MM.1S (cell line): Measurements from ENCODE around the gene FGF3.

ENCODE experiments used
- DNase-seq: peaks from one replicate; pipeline ENCODE4 v3.0.0-alpha.2; 2015
- H2AFZ ChIP-seq: fragments of 300-600 bp; sonication (generic); 2 replicates; pipeline ENCODE4 v1.6.0; 2016; ENCODE audit warnings: antibody characterized with exemption, low read length
- H3F3A ChIP-seq: fragments of 300-600 bp; sonication (generic); 2 replicates; pipeline ENCODE4 v1.6.1; 2016; ENCODE audit warnings: mild to moderate bottlenecking, antibody characterized with exemption, low read length, moderate library complexity, mixed read lengths; ENCODE audit not compliant: insufficient read depth
- H3K27ac ChIP-seq: fragments of 300-600 bp; sonication (generic); 2 replicates; pipeline ENCODE4 v1.5.1; 2016; ENCODE audit warnings: mild to moderate bottlenecking, low read length
- H3K27me3 ChIP-seq: fragments of 300-600 bp; sonication (generic); replicated peaks from 2 replicates; pipeline ENCODE4 v1.6.0; 2016; ENCODE audit warnings: low read length; ENCODE audit not compliant: insufficient read depth
- H3K36me3 ChIP-seq: fragments of 300-600 bp; sonication (generic); replicated peaks from 2 replicates; pipeline ENCODE4 v1.6.1; 2016; ENCODE audit warnings: mild to moderate bottlenecking, low read length, mixed read lengths; ENCODE audit not compliant: insufficient read depth
- H3K4me1 ChIP-seq: fragments of 300-600 bp; sonication (generic); 2 replicates; pipeline ENCODE4 v1.6.1; 2016; ENCODE audit warnings: low read length, mixed read lengths
- H3K4me2 ChIP-seq: fragments of 300-600 bp; sonication (generic); 2 replicates; pipeline ENCODE4 v1.6.0; 2016; ENCODE audit warnings: low read depth, low read length
- H3K4me3 ChIP-seq: fragments of 300-600 bp; sonication (generic); 2 replicates; pipeline ENCODE4 v1.5.1; 2016; ENCODE audit warnings: low read length, mixed read lengths
- H3K79me2 ChIP-seq: fragments of 300-600 bp; sonication (generic); 2 replicates; pipeline ENCODE4 v1.6.1; 2016; ENCODE audit warnings: mixed run types, low read length, mixed read lengths
- H3K9ac ChIP-seq: fragments of 300-600 bp; sonication (generic); 2 replicates; pipeline ENCODE4 v1.6.1; 2016; ENCODE audit warnings: low read length, mixed read lengths
- H3K9me2 ChIP-seq: fragments of 300-600 bp; sonication (generic); replicated peaks from 2 replicates; pipeline ENCODE4 v1.6.1; 2016; ENCODE audit warnings: mild to moderate bottlenecking, low read length, mixed read lengths; ENCODE audit not compliant: insufficient read depth
- H3K9me3 ChIP-seq: fragments of 300-600 bp; sonication (generic); replicated peaks from 2 replicates; pipeline ENCODE4 v1.6.1; 2016; ENCODE audit warnings: mild to moderate bottlenecking, low read length, mixed read lengths; ENCODE audit not compliant: insufficient read depth
- H4K20me1 ChIP-seq: fragments of 300-600 bp; sonication (generic); 2 replicates; pipeline ENCODE4 v1.6.1; 2016; ENCODE audit warnings: mild to moderate bottlenecking, low read length, moderate library complexity, mixed read lengths; ENCODE audit not compliant: insufficient read depth
- EZH2 ChIP-seq: fragments of 300-600 bp; sonication (generic); optimal IDR thresholded peaks from 2 replicates; pipeline ENCODE3; 2017; ENCODE audit warnings: low read depth, mild to moderate bottlenecking, antibody characterized with exemption, low read length, mixed read lengths
- EZH2phosphoT487 ChIP-seq: fragments of 300-600 bp; sonication (generic); IDR thresholded peaks from 2 replicates; pipeline ENCODE4 v1.6.1; 2018; ENCODE audit warnings: antibody characterized with exemption, low read length
- TF ChIP-seq, protein P1 (sequence below): fragments of 300-600 bp; sonication (generic); IDR thresholded peaks from 2 replicates; pipeline ENCODE4 v1.5.1; 2016; ENCODE audit warnings: antibody characterized with exemption, low read length, mixed read lengths

The FGF3 gene

DNA sequence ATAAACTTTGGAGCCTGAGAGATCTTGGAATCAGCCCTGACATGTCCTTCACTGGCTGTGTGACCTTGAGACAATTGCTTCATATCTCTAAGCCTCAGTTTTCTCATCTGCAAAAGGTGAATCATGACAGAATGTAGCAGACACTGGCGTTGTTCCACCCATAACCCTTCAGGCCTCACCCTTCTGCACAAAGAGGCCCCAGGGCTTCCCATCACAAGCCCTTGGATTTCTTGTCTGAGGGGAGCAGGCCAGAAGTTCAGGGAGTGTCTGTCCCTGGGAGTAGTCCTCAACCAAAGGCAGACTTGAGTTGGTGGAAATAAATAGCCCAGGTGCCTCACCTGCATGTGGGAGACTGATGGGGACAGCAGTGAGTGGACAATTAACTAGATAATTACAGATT is 16.6 kb downstream of the FGF3 start:
- Histone ChIP-seq H3K79me2 (no peaks in the 10 kb centered on the region), H3K4me2 (no peak overlapping the region), H2AFZ (no peak overlapping the region), H4K20me1 (no peaks in the 10 kb centered on the region), H3K9me3 (no peaks in the 10 kb centered on the region), H3K36me3 (no peaks in the 10 kb centered on the region), H3K27me3 (peaks cover 52% of the 10 kb centered on the region), H3F3A (no peaks in the 10 kb centered on the region), H3K4me1 (no peaks in the 10 kb centered on the region), H3K27ac (no peak overlapping the region), H3K9me2 (no peaks in the 10 kb centered on the region), H3K4me3 (no peak overlapping the region), H3K9ac (no peak overlapping the region)
- no peak for DNase-seq
- TF ChIP-seq, protein P1, sequence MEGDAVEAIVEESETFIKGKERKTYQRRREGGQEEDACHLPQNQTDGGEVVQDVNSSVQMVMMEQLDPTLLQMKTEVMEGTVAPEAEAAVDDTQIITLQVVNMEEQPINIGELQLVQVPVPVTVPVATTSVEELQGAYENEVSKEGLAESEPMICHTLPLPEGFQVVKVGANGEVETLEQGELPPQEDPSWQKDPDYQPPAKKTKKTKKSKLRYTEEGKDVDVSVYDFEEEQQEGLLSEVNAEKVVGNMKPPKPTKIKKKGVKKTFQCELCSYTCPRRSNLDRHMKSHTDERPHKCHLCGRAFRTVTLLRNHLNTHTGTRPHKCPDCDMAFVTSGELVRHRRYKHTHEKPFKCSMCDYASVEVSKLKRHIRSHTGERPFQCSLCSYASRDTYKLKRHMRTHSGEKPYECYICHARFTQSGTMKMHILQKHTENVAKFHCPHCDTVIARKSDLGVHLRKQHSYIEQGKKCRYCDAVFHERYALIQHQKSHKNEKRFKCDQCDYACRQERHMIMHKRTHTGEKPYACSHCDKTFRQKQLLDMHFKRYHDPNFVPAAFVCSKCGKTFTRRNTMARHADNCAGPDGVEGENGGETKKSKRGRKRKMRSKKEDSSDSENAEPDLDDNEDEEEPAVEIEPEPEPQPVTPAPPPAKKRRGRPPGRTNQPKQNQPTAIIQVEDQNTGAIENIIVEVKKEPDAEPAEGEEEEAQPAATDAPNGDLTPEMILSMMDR, result no peak
- TF ChIP-seq EZH2phosphoT487 (no peak), EZH2 (no peak)

DNA sequence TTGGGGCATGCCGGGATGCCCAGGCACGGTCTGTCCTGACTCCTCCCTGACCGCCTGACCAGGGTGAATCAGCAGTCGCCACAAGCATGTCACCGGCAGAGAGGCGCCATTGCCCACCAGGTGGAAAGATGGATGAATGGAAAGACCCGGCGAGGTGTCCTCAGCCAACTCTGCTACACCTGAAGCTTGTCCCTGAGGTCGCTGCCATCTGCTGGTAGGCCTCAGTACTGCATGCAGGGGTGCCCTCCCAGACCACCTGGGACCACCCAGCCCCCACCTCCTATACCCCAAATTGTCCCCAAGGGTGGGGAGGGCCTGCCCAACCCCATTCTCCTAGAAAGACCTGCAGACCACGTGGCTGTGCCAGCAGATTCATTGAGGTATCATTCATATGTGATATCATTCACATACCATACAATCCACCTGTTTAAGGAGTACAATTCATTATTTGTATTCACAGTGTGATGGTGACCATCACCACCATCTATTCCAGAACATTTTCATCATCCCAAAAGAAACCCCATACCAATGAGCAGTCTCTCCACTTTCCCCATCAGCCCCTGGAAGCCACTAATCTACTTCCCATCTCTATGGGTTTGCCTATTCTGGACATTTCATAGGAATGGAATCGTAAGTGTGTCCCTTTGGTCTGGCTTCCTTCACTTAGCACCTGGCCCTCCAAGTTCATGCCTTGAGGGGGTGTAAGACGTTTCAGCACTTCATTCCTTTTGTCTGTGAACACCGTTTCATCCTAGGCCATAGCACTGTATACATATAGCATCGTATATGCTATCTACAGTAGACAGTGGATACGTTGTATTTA is 17.5 kb downstream of the FGF3 start:
- no peak for TF ChIP-seq EZH2phosphoT487
- no peak for TF ChIP-seq EZH2
- TF ChIP-seq, protein P1, result peak; percentile 73
- no peaks in the 10 kb centered on the region for H3K9me2 ChIP-seq

DNA sequence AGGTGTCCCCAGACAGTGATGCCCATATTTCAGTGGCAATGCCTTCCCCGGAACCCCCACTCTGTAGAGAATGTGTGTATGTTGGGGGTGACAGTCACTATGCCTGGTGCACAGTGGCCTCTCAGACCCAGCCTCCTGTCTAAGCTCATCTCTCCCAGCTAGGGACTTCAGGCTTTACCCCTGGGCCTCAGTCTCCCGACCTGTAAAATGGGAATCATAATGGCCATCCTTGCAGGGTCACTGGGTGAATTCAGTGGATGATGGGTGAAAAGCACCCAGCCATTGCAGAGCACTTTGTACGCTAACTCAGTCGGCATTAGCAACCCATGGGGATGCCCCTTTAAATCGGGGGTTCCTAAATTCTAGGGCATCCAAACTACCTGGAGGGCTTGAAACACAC is 18.9 kb downstream of the FGF3 start:
- TF ChIP-seq EZH2 (no peak), EZH2phosphoT487 (no peak)
- TF ChIP-seq, protein P1, result no peak
- Histone ChIP-seq H3K79me2 (no peaks in the 10 kb centered on the region), H3K4me2 (no peak overlapping the region), H3K36me3 (no peaks in the 10 kb centered on the region), H4K20me1 (no peaks in the 10 kb centered on the region), H3K27me3 (peaks cover 55% of the 10 kb centered on the region), H3K9me2 (no peaks in the 10 kb centered on the region), H3K9ac (no peak overlapping the region), H2AFZ (no peak overlapping the region), H3K27ac (no peak overlapping the region), H3F3A (no peaks in the 10 kb centered on the region), H3K4me3 (no peak overlapping the region), H3K4me1 (no peaks in the 10 kb centered on the region), H3K9me3 (no peaks in the 10 kb centered on the region)
- no peak for DNase-seq

More for the DNA sequence above, 17.5 kb downstream of the FGF3 start:
- Histone ChIP-seq H3K9me3 (no peaks in the 10 kb centered on the region), H3K27me3 (peaks cover 52% of the 10 kb centered on the region), H3K79me2 (no peaks in the 10 kb centered on the region), H3F3A (no peaks in the 10 kb centered on the region), H3K27ac (no peak overlapping the region), H3K4me2 (no peak overlapping the region), H3K9ac (no peak overlapping the region), H3K4me3 (no peak overlapping the region), H3K4me1 (no peaks in the 10 kb centered on the region), H4K20me1 (no peaks in the 10 kb centered on the region), H3K36me3 (no peaks in the 10 kb centered on the region), H2AFZ (no peak overlapping the region)
- no peak for DNase-seq
